ELR (cell line): ENCODE measurements around the gene CALML5.

ENCODE experiments used
- DNase-seq: peaks from one replicate; pipeline ENCODE4 v3.0.0-alpha.2; 2015; ENCODE audit warnings: low read depth

The CALML5 gene

GRCh38 chr10:5515948-5516761 is 16.8 kb upstream of the CALML5 start:
- no peak for DNase-seq

GRCh38 chr10:5514226-5514850 is 15.0 kb upstream of the CALML5 start:
- no peak for DNase-seq

DNA sequence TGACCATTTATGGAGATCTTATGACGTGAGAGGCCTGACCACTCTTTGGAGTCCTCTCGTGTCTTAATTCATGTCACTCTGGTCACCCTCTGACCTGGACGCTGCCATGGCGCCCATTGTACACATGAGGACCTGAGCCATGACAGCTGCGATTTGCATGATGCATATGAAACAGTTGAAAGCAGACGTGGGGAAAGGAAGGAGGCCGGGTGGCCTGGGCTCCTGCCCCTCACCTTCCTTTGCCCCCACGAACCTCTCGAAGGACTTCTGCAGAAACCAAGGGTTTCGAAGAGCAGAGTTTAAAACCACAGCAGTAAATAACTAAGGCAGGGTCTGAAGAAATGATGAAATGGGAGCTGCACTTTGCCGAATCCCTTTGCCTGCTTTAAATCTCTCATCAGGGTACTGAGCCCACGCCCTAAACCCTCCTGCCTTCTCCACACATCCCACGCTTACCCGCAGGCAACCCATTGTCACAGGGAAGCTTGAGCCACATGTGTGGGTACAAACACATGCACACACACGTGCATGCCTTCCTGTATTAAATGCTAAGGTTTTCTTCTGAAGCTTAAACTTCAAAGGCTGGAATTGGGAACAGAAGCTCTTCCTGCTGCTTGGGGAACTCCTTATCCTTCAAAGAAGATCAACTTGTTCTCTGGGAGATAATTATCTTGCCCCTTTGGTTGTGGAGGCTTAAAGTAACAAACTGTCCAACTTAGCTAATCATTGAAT is 13.7 kb upstream of the CALML5 start:
- DNase-seq: no peak

DNA sequence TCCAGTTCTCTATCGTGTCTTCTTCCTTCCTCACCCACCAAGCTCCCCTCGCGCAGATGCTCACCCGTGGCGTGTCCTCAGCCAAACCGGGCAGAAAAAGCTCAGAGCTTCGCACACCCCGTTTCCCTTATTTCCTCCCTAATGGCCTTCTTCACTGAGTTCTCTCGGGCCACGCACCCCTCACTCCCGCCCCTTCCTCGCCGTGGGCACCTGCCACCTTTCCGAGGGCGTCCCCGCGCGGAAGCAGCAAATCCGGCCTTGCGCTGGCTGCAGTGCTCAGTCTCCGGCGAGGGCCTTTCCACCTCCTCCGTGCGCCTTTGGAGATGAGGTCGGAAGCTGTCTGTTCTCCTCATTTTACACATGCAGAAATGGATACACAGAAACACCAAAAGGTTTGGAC is 13.0 kb upstream of the CALML5 start:
- DNase-seq: no peak

DNA sequence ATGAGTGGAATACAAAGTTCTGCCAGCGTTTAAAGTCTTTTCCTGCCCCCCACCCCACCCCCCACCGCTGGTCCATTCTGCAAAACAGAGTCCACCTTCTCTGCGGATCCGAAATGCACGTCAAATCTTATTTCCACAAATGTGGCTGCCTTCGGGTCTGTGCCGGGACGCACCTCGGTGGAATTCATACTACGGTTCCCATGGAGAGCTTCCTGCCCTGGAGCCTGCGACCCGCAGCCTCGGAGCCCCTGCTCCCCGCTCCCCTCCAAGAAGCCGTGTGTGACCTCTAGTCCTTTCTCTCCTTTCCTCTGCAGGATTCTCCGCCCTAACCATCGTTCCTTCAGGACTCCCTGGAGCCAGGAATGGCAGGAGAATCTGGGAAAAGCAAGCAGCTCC is 12.5 kb upstream of the CALML5 start:
- DNase-seq: no peak

DNA sequence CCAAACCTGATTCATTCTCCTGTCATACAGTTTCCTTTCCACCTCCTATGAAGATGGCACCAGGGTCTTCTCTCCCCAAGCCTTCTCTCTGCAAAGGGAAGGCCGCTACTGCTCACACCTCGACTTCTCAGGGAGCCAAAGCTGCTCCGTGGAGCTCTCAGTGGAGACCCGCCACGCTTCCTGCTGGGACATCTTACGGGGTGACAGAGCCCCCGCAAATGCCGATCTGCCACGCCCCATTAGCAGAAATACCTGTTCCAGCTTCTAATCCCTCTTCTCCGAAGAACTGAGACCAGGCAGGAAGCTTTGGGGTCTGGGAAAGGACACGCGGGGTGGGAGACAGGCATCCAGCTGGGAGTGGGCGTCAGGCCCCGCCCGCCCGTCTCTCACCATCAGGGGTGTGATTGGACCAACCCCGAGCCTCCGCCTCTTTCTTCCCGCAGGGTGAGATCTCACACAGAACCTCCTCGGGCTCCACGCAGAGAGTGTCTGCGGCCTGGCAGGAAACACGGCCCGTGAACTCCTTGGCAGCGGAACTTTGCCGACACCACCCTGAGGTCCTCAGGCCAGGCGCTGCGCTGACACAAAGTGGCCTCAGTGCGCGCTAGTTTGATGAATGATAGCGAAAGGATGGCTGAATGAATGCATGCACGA is 12.0 kb upstream of the CALML5 start:
- no peak for DNase-seq

- no peak for DNase-seq
Measured at GRCh38 chr10:5510281-5511072, 11.1 kb upstream of the CALML5 start.

DNA sequence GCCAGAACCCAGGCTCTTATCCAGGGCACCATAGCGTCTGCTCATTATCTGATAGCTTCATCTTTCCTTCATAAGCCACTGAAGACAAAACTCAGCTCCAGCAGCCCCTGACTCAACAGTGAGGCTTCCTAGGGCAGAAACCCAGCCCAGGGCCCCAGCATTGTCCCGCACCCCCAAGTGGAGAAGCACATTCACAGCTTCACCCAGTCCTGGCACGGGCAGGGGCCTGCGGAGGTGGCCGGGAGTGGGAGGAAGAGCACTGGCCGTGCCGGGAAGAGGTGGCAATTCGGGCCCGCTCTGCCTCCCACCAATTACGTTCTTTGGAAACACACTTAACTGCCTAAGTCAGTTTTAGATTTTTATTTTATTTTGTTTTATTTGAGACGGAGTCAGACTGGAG is 10.3 kb upstream of the CALML5 start:
- no peak for DNase-seq

- DNase-seq: no peak
Measured at GRCh38 chr10:5509236-5509635, 9.9 kb upstream of the CALML5 start.

GRCh38 chr10:5508786-5509185 is 9.4 kb upstream of the CALML5 start:
- no peak for DNase-seq

DNA sequence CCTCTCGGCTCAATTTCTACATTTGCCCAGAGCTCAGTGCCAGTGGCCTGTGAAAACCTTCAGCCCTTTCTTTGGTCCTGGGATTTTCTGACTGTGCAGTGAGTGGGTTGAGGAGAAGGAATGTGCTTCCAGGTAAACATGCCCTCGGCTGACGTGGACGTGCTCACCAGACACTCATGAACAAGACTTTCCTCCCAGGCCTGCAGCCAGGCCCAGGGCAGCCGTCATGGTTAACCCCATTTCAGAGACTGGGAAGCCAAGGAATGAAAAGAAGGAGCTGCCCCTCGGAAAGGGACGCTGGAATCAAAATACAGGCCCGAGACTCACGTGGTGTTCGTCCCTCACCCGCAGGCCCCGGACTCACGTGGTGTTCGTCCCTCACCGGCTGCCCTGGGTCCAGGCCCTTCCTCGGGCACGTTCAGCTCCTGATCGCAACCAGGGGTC is 8.8 kb upstream of the CALML5 start:
- no peak for DNase-seq

DNA sequence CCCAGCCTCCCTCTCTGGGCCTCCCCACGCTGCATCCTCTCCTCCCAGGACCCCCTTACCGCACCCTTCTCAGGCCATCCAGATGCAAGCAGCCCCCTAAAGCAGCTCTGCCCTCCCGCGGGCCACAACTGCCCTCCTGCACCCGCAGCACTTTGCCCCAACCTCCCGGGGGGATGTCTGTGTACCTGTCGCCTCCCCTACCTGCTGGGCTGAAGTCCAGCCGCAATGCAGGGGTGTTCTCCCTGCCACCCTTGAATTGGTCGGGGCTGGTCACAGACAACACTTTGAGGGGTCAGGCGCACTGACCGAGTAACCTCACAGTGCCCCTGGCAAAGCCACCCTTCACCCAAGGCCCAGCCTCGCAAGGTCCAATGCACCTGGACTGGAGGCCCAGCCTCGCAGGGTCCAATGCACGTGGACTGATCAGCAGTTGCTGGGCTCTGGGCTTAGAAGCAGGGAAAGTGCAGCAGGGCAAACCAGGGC is 8.3 kb upstream of the CALML5 start:
- no peak for DNase-seq

- DNase-seq: no peak
Measured at GRCh38 chr10:5506751-5507648, 7.6 kb upstream of the CALML5 start.

DNA sequence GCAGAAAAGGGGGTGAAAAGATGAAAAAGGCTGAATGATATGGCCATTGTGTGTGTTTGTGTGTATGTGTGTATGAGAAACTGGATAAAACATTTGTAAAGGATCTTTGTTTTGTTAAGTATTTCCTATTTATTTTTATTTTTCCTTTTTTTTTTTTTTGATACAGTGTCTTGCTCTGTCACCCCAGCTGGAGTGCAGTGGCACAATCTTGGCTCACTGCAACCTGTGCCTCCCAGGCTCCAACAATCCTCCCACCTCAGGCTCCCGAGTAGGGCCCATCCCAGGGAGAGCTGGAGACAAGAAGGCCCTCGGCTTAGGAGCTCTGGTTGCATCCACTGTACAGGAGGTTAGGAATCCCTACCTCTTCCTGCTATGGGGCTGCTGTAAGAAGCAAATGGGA is 6.9 kb upstream of the CALML5 start:
- DNase-seq: no peak

GRCh38 chr10:5504146-5505072 is 5.0 kb upstream of the CALML5 start:
- DNase-seq: no peak

DNA sequence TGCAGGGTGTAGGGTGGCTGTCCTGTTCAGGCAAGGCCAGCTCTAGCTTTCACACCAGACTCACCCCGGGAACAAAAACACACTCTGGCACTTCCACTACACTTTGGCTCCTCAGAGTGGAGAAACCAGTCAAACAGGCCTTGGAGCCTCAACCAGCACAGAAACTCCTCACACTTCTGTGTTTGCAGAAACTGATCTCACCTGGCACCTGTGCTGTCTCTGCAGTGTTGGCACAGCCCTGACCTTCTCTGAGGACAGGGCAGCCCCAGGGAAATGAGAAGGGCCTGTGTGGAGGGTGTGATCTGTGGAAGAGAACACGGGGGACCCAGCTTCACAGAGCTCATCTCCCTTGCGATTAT is 4.1 kb upstream of the CALML5 start:
- DNase-seq: no peak

DNA sequence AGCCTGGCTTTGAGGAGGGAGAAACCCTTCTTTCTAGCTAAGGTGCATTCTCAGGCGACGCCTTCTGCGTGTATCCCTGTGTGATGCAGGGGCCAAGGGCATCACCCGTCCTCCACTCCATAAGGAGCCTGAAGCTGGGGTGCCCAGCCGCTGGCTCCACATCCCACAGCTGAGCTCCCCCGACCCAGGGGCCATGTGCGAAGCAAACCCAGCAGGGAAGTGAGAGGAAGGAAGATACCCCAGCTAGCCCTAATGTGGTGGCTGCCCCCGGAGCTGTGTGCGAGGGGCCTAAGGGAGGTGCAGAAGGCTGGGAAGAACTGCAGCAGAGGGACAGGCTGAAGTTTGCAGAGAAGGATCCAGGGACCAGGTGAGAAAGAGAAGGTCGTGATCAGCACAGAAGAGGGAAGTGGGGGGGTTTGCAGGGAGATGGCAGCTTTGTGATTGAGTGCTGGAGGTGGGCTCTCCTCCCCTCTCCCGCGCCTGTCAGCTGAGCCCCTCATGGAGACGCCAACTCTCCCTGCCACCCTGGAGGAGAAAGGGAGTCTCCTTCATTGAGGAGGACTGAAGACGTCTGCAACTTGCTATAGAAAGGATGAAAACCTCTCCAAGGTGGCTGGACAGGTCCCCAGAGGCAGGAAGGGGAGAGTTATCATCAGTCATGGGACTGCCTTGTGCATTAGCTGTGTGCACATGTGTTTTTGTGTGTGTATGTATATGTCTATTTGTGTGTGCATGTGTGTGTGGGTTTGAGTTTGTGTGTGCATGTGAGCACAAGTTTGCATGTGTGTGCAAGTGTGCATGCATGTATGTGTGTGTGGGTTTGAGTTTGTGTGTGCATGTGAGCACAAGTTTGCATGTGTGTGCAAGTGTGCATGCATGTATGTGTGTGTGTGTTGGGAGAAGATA is 3.5 kb upstream of the CALML5 start:
- DNase-seq: no peak

- no peak for DNase-seq
Measured at GRCh38 chr10:5502061-5502521, 2.7 kb upstream of the CALML5 start.
